ENCODE results near the gene COX19.

COX19 gene

DNA sequence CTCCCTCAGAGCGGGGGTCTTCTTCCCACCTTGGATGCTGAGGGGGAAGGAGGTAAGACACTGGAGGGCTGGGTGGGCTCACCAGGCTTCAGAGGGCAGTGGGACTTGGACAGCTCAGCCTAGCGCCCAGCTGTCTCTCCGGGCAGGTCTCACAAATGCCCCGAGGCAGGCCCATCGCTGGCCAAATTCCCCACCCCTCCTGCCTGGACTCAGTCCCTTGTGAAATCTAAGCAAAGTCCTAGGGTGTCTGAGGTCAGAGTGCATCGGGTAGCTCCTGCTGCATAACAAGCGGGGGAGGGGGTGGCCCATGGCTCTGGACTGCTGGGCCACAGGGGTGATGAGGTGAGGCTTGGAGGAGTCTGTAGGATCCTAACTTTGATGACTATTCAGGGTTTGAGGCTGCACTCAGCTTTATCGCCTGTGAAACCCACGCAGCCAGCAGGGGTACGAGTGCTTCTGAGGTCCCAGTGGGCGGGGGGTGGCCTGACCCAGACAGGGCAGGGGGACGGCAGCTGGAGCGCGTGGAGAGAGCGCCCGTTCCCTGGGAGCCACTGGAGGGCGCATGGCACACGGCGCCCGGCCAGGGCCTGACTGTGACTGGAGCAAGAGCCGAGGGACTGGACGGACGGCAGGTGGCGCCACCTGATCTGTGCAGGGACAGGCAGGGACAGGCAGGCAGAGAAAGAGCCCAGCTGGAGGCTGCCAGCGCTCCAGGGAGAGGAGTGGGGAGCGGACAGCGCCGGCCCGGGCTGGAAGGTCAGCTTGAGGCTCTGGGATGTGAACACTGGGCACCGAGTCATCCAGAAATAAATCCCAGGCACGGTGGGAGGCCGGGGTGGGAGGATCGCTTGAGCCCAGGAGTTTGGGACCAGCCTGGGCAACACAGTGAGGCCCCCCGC, 17.6 kb upstream of the COX19 start:
- in situ Hi-C loops (cut with MboI; ENCODE audit: low sequenced_read_pairs) = no loop called here

DNA sequence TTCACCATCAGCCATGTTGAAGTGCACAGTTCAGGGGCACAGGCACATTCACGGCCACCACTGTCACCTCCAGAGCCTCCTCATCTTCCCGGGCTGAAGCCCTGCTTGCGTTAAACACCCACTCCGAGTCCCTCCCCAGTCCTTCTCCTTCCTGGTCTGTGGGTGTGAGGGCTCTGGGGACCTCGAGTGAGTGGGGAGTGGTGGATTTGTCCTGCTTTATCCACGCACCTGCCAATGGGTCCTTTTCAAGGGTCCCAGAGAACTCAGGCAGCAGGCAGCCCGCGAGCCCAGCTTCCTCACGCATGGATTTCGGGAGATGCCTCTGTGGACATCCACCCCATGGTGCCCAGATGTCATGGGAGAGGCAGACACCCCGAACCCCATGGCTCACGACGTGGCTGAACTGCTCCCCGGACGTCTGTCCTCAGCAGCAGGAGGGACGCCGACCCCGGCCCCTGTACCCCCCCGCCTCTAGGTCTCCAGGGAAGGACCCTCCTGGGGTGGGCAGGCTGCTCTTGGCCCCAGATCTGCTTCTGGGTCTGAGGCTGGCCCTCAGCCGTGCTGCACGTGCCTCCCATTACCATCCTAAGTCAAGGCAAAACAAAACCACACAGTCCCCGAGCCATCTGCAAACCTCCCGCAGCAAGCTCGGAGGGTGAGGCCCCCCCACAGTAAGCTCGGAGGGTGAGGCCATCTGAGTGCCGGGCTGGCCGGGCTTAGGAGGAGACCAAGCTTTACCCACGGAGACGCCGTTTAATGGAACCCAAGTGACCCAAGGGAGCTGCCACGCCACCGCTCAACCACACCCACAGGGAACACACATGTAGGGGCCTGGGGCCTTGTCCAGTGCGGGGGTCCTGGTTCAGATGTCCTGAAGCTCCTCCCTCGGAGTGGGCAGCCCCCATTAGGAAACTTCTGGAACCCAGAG, 16.6 kb upstream of the COX19 start:
- in situ Hi-C loops (cut with MboI; ENCODE audit: low sequenced_read_pairs) = no loop called here

DNA sequence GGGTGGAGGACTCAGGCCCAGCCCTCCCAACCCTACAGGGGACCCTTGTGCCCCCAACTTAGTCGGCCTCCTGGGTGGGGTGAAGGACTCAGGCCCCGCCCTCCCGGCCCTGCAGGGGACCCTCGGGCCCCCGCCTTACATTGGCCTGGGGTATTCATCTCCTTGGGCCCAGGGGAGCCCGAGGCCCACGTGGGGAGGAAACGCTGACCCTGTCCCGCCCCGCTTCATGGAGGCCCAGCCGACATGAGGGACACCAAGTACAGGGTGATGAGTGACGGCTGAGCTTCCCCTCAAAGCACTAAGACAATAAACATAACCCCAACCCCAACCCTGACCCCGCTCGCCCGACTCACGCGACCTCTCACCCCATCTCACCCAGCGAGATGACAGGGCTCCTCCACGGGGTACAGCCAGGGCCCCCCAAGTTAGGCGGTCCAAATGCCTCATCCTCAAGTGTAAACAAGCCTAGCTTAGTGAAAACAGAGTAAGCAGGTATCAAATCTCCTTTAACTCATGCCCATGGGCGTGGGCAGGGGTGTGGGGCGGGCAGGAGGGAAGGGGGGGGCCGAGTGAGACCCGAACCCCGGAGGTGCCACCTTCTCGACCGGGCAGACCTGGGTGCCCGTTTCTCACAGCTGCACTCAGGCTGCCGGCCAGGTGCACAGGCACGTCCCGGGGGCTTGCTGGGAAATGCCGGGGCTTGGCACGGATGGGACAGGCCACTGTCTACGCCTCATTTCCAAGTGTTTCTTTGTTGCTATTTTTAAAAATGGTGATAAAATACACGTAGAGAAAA, 15.8 kb upstream of the COX19 start:
- in situ Hi-C loops (cut with MboI; ENCODE audit: low sequenced_read_pairs) = no loop called here

DNA sequence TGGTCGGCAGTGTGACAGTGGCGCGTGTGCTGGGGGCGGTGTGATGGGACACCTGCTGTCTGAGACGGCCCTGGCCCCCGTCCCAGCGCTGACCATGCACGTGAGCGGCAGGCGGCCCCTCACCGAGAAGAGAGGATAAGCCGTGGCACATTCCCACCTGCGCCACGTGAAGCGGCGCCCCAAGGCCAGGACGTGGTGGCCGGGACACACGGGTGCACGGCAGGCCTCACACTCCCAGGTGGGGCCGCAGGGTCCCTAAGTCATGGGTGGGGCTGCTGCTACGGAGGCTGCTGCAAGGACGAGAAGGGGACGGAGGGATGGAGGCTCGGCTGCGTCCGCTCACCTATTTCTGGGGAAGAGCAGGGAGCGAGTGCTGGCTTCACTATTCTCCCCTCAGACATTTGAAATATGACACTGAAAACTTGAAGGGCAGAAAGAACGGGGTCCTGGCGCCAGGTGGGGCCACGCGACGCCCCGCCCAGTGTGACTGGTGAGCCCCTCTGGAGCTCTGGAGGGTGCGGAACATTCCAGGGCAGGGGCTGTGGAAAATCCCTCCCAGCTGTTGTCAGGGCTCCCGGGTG, 15.1 kb upstream of the COX19 start:
- in situ Hi-C loops (cut with MboI; ENCODE audit: low sequenced_read_pairs) = no loop called here

DNA sequence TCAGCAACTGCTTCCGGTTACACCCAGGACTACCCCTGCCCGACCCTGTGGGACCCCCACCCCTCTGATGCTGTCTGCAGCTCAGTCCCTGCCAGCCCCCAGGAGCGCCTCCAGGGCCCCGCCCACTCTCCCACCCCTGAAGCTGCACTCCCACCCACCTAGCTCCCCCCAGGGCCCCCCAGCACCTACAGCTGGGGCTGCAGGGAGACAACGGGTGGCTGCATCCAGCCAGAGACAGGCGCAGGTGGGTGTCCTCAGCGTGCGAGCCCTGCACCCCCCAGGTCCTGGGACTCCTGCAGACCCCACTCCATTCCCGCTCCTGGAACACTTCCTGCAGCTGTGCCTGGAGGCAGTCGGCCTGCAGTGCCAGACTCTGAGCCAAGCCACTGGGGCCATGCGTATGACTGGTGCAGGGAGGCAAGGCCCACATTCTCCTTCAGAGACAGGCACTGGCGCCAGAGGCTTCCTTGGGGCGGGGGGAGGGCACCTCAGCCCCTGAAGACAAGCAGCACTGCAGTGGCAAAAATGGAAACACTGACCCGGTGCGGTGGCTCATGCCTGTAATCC, 13.7 kb upstream of the COX19 start:
- in situ Hi-C loops (cut with MboI; ENCODE audit: low sequenced_read_pairs) = no loop called here

DNA sequence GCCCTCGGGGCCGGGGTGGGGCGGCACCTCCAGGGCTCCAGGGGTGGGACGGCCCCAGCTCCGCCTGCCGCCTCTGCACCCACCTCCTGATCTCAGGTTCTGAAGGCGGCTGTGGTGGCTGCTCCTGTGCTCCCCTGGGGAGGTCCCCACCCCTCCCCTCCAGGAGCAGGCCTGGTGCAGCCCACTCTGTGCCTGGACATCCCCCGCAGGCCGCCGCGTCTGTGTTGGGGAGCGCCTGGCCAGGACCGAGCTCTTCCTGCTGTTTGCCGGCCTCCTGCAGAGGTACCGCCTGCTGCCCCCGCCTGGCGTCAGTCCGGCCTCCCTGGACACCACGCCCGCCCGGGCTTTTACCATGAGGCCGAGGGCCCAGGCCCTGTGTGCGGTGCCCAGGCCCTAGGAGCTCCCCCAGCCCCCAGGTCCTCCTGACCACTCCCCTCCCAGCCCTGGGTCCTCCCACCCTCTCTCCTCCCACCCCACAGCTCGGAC, 13.1 kb upstream of the COX19 start:
- in situ Hi-C loops (cut with MboI; ENCODE audit: low sequenced_read_pairs) = no loop called here

DNA sequence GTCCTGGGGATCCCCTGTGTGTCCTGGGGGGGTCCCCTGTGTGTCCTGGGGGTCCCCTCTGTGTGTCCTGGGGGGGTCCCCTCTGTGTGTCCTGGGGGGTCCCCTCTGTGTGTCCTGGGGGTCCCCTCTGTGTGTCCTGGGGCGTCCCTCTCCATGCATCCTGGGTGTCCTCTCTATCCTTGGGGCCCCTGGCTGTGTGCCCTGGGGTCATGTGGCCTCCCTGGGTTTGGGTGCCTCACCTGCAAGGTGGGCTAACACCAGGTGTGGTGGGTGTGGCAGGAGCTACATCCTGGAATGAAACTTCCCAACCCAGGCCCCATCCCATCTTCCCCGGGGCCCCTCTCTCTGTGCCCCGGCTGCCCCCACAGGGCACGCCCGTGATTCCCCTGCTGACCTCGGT, 12.6 kb upstream of the COX19 start:
- in situ Hi-C loops (cut with MboI; ENCODE audit: low sequenced_read_pairs) = no loop called here

DNA sequence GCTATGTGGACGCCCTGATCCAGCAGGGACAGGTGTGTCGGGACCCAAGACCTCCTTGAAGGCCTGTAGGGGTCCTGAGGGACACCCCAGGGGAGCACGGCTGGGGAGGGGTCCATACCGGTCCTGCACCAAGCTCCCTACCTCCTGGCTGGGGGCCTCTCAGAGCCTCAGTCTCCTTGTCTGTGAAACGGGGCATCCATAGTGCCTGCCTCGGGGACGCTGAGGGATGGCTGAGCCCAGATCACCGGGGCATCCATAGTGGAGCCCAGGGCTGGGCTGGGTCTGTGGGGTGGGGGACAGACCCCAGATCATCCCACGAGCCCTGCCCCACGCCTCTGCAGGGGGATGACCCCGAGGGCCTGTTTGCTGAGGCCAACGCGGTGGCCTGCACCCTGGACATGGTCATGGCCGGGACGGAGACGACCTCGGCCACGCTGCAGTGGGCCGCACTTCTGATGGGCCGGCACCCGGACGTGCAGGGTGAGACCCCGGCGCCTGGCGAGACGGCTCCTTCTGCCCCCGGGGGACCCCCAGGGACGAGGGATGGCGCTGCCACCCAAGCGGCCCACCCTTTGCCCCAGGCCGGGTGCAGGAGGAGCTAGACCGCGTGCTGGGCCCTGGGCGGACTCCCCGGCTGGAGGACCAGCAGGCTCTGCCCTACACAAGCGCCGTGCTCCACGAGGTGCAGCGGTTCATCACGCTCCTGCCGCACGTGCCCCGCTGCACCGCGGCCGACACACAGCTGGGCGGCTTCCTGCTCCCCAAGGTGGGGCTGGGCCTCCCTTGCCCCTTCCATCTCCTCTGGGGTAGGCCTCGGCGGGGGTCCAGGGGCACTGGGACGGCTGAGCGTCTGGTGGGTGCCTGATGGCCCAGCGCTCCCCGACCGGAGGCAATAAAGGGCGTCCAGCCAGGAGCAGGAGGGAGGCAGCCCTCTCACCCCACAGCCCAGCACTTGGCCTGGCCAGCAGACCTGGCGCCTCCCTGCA, 11.7 kb upstream of the COX19 start:
- in situ Hi-C loops (cut with MboI; ENCODE audit: low sequenced_read_pairs) = no loop called here

DNA sequence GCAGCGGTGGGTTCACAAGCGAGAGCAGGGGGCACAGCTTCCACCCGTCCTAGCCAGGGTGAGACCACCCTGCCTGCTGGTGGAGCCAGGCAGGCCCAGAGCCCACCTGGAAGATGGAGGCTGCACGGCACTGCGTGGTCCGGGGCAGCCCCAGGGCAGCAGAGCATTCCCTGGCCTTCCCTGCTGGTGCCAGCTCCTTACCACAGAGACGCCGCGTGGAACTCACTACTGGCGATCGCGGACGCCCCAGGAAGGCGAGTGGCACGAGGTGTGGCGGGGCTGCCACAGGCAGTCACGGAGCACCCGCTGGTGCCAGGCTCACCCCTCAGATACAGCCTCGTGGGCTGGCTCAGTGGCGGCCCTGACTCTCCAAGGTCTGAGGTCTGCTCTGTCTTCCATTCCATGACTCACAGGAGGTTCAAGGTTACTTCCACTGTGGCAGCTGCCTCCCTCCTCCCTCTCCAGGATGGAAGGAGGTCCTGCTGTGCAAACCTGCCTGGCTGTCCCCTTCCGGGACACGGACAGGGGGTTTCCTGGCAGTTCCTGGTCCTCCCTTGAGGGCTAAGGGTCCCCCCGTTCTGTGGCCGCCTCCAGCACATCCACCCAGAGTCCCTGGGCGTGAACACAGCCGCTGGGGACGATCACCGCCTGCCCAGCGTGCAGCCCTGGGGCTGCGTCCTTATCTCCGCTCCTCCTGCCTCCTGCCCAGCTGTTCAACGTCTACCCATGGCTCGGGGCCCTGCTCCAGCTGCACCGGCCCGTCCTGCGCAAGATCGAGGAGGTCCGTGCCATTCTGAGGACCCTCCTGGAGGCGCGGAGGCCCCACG, 10.8 kb upstream of the COX19 start:
- in situ Hi-C loops (cut with MboI; ENCODE audit: low sequenced_read_pairs) = no loop called here

DNA sequence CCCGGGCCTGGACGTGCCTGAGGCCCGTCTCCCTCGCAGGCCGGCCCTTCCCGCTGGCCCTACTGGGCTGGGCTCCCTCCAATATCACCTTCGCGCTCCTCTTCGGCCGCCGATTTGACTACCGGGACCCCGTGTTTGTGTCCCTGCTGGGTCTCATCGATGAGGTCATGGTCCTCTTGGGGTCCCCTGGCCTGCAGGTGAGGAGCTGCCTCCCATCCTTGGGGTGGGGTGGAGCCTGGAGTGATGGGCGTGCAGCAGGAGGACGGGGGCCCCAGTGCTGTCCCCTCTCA, 9.7 kb upstream of the COX19 start:
- in situ Hi-C loops (cut with MboI; ENCODE audit: low sequenced_read_pairs) = no loop called here

DNA sequence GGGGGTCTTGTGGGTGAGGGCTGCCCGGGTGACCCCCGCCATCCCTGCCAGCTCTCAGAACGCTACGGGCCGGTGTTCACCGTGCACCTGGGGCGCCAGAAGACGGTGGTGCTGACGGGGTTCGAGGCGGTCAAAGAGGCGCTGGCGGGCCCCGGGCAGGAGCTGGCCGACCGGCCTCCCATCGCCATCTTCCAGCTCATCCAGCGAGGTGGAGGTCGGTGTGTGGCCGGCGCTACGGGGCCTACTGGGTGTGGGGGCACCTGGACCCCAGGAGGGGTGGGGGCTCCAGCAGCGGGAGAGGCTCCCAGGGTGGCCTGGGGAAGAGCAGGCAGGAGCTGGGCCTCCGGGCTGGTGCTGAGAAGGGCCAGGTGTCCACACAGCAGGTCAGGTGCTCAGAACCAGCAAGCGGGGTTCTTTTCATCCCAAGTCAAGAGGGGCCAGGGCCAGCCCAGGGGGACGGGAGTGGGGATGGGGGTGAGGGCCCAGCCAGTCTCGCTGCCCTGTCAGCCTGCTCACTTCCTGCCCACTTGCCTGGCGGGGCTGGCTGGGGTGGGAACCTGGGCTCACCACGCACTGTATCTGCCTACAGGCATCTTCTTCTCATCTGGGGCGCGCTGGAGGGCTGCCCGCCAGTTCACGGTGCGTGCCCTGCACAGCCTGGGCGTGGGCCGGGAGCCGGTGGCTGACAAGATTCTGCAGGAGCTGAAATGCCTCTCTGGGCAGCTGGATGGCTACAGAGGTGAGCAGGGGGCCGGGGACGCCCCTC, 9.2 kb upstream of the COX19 start:
- in situ Hi-C loops (cut with MboI; ENCODE audit: low sequenced_read_pairs) = no loop called here

DNA sequence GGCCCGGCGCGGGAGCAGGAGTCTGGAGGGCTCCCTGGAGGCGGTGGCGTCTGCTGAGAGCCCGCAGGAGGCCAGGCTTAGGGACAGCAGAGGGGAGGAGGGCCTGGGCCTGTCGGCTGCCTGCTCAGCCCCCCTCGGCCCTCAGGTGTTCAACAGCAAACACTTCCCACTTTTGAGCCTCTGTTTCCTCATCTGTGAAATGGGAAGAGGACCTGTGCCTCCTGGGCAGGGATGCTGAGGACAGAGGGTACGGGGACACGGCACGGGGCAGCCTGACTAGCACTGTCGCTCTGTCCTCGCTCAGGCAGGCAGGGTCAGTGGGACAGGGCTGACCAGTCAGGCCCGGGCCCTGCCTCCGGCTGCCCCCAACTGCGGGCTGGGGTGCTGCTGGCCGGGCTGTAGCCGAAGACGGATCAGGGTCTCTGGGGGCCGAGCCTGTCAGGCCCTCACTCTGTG, 8.3 kb upstream of the COX19 start:
- in situ Hi-C loops (cut with MboI; ENCODE audit: low sequenced_read_pairs) = no loop called here

DNA sequence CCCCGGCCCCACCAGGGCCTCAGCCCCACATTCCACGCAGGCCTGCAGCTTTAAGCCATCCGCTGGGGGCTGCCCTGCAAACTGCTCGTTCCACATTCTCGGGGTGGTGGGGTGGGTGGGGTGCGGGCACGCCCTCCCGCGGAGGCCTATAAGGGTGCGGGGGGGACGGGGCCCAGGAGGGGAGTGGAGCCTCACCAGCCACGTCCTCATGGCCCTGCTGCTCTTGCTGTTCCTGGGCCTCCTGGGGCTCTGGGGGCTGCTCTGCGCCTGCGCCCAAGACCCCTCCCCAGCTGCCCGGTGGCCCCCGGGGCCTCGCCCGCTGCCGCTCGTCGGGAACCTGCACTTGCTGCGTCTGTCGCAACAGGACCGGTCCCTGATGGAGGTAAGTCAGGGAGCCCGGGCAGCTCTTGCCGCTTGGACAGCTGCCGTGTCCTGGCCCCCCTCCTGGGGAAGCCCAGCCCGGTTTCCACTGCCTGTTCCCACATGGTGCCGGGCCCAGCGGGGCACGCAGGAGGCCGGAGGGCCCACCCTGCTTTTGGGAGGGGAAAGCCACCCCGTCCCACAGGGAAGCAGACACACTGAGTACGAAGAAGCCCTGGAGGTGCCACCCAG, 7.8 kb upstream of the COX19 start, which contains the start of gene CYP2W1:
Gene CYP2W1 (plus strand): TSS at position 178 of the 612 bp plus-strand sequence. CDS start 31 bp downstream, at position 209.
- in situ Hi-C loops (cut with MboI; ENCODE audit: low sequenced_read_pairs) = no loop called here

DNA sequence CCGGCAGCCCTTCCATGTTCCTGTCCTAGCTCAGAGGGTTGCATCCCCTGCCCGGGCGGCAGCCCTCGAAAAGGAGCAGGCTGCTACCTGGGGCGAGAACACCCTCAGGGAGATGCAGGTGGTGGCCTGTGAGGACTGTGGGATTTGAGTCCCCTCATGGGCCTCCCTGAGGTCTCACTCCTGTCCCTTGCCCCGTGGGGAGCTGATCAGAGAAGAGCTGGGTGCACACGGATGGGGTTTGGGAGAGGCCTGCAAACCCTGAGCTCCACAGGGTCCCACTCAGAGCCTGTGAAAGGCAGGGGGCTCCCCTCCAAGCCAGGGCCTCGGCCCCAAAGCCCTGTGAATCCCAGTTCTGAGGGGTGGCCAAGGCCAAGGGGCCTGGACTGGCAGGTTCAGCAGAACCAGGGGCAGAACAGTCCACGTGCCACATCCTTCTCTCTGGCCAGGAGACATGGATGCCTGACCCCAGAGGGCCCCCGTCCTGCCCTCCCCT, 7.2 kb upstream of the COX19 start:
- in situ Hi-C loops (cut with MboI; ENCODE audit: low sequenced_read_pairs) = no loop called here

DNA sequence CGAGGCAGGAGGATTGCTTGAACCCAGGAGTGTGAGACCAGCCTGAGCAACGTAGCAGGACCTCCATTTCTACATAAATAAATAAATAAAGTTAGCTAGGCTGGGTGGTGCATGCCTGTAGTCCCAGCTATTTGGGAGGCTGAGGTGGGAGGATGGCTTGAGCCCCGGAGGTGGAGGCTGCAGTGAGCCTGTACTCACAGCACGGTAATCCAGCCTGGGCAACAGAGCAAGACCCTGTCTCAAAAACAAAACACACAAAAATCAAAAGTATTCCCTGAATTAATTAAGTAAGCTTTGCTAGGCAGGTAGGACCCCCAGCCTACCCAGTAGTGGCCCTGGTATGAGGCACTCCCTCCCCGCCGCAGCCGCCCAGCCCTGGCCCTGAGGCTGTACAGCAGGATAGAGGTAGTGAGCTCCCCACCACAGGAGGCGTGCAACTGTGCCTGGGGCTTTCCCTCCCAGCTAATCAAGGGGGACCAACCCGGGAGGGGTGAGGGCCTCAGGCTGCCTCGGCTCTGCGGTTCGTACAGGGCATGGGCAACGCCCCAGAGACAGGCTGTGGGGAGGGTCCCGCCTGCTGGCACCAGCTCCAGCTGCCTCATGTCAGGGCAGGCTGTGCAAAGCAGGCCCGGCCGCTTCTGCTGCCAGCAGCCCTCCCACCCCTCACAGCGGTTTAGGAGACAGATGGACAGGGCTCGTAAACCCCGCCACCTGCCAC, 6.6 kb upstream of the COX19 start:
- in situ Hi-C loops (cut with MboI; ENCODE audit: low sequenced_read_pairs) = no loop called here

DNA sequence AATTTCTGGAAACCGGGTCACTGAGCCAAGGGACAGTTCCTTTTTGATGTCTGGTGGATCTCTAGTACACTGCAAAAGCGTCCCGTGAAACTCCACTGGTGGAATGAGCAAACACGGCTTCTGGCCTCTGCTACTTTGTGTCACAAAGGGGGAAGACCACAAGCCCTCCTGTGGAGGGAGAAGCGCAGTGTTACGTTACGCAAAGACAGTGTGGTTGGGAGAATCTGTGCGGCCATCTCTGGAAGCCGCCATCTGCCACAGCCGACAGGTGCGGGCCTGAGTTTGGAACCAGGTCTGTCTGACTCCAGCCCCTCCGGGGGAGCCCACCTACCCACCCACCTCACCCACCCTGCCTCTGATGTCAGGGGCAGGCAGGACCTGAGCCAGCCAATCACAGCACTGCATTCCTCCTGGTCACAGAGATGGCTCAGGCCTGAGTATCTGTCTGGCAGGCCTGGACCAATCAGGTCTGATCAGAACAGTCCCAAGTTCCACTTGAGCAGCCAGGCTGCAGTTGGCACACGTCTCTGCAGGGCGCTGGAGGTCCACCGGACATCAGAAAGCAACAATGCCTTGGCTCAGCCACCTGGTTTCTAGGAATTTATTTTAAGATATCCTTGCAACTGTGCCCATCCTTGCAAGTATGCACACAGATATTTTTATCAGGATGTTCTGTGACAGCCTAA, 4.7 kb upstream of the COX19 start:
- in situ Hi-C loops (cut with MboI; ENCODE audit: low sequenced_read_pairs) = no loop called here

Data from hTERT RPE-1 (cell line).